RWPE1 (cell line): ENCODE results near the gene CCDC32.

Source experiments
- CTCF ChIA-PET: fragments of 350-600 bp; sonication (Branson Sonifier 250); formaldehyde crosslinking; extraction: SDS; loops from one replicate; lab custom pipeline; 2021; lab: Yijun Ruan, JAX
- POLR2A ChIA-PET: fragments of 400-600 bp; formaldehyde crosslinking; extraction: SDS; loops from one replicate; lab custom pipeline; 2020; ENCODE audit warnings: antibody characterized with exemption; ENCODE audit not compliant: low non-redundant PET; lab: Yijun Ruan, JAX
- DNase-seq: peaks from one replicate; pipeline ENCODE4 v3.0.0; 2012; ENCODE audit warnings: low spot score
- H3K27ac ChIP-seq: fragments of 450-650 bp; 2 replicates; pipeline ENCODE4 v1.5.1; 2017
- CTCF ChIP-seq: fragments of 450-650 bp; conservative IDR thresholded peaks from 2 replicates; pipeline ENCODE4 v1.5.1; 2017; ENCODE audit warnings: low read depth, mild to moderate bottlenecking

CCDC32 gene

GRCh38 chr15:40562691-40563090 lies 2.2 kb downstream of the CCDC32 start:
- H3K27ac ChIP-seq: peak overlapping the region; percentile 17
- CTCF ChIA-PET: interaction anchor here (0.6 kb wide), 2 partner anchors 75 to 131 kb away, joined by 3 to 5 read pairs; no protein-coding TSS in a partner anchor
- no peak for DNase-seq
- no peak for TF ChIP-seq CTCF
- POLR2A ChIA-PET: no interaction called here

DNA sequence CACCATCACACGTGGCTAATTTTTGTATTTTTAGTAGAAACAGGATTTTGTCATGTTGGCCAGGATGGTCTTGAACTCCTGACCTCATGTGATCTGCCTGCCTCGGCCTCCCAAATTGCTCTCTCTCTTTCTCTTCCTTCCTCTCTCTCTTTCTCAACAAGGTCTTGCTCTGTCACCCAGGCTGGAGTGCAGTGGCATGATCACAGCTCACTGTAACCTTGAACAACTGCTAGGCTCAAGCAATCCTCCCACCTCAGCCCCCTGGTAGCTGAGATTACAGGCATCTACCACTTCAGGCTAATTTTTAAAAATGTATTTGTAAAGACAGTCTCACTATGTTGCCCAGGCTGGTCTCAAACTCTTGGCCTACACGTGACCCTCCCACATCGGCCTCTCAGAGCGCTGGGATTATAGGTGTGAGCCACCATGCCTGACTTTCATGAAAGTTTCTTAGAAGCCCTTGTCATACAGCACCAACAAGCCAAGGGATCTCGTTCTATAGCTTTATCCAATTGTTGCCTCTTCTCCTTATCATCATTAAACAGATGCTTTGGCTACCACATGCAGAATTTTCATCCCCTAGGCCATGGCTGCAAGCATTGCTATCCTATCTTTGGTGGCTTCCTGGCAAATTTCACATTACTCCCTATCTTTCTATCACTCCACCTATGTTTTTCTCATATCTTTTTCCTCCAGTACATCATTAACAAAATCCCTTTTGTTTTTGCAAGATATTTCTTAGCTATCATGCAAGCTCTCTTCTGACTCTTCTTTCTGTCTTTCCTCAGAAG lies 5.7 kb downstream of the CCDC32 start:
- peak overlapping the region; percentile 45 for H3K27ac ChIP-seq
- TF ChIP-seq CTCF: no peak
- POLR2A ChIA-PET: no interaction called here
- no peak for DNase-seq
- CTCF ChIA-PET: interaction anchor here (0.6 kb wide), 2 partner anchors 11 to 526 kb away, joined by 3 read pairs; no protein-coding TSS in a partner anchor

- ChIA-PET CTCF (interaction anchor here (1.1 kb wide), 1 partner anchor 29 kb away, joined by 5 read pairs; no protein-coding TSS in a partner anchor), POLR2A (no interaction called here)
- no peak for DNase-seq
- no peak for TF ChIP-seq CTCF
- H3K27ac ChIP-seq: no peak overlapping the region
These were observed 9.0 kb downstream of the CCDC32 start for GRCh38 chr15:40555876-40556275.

DNA sequence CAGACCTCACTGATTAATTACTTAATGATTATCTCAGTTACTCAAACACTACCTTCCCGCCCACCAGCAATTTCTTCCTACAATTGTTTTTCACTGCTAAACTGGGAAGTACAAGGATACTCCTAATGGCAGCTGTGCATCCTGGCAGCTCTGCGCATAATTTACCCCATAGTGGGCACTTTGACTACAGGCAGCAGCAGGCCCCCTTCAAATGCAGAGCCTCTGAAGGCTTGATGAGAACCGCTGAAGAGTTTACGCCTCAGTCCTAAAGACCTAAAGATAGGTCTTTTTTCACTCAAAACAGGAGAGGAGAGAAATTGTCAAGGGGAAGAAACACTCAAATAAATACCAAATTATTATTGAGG lies 10.7 kb downstream of the CCDC32 start:
- CTCF ChIA-PET: interaction anchor here (1.0 kb wide), 1 partner anchor 36 kb away, joined by 3 read pairs; no protein-coding TSS in a partner anchor
- POLR2A ChIA-PET: interaction anchor here (0.6 kb wide), 1 partner anchor 66 kb away, joined by 4 read pairs; no protein-coding TSS in a partner anchor
- no peak overlapping the region for H3K27ac ChIP-seq
- no peak for DNase-seq
- no peak for TF ChIP-seq CTCF

DNA sequence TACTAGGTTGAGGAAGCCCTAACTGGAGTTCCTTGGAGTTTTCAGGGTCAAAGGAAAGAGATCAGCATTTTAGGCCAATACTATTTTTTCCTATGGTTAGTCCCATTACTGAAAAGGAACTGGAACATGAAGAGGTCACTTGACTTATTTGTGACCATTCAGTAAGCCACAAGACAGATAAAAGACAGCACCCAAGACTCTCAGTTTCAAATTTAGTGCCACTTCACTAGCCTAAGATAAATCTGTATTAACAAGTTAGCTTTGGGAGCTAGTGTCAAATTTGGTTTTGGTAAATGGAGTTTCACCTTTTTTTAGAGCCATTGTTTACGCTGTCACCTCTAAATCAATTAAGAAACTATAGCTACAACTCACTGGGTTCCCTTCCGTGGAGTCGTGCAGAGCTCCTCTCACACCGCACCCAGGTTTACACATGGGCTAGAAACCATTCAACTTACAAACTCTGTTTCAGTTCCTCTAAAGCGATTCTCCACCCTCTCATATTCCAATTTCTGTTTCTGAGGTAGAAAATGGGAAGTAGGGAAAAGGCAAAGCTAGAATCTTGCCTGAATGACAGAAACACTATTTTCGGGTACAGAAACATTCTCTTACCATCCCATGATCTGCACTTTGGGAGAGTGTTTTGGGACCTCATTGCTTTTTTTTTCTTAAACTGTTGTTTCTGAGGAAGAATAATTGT lies 14.4 kb downstream of the CCDC32 start:
- POLR2A ChIA-PET: no interaction called here
- DNase-seq: no peak

More for the DNA sequence above, 14.4 kb downstream of the CCDC32 start:
- CTCF ChIA-PET: interaction anchor here (0.7 kb wide), 1 partner anchor 39 kb away, joined by 3 read pairs; no protein-coding TSS in a partner anchor
- no peak overlapping the region for H3K27ac ChIP-seq
- no peak for TF ChIP-seq CTCF
